Loucy (cell line): Measurements from ENCODE around the gene SRRM3.
"Not testable (repeated sequence)": the region's sequence is repeated elsewhere in the genome, so short reads cannot be mapped to it uniquely, and the experiment has no call there.

ENCODE experiments used
- H2AFZ ChIP-seq: fragments of 200-600 bp; sonication (generic); 2 replicates; pipeline ENCODE4 v1.6.0; 2016; ENCODE audit warnings: antibody characterized with exemption, mild to moderate bottlenecking, low read length, moderate library complexity
- H3F3A ChIP-seq: fragments of 200-600 bp; 2 replicates; pipeline ENCODE4 v1.6.0; 2016; ENCODE audit warnings: antibody characterized with exemption, low read depth, mild to moderate bottlenecking
- H3K27me3 ChIP-seq: fragments of 200-600 bp; sonication (generic); 2 replicates; pipeline ENCODE4 v1.6.1; 2014; ENCODE audit warnings: low read length, mild to moderate bottlenecking; ENCODE audit not compliant: insufficient read depth, poor library complexity, severe bottlenecking
- H3K36me3 ChIP-seq: fragments of 200-600 bp; sonication (generic); 2 replicates; pipeline ENCODE4 v1.6.1; 2016; ENCODE audit warnings: low read length; ENCODE audit not compliant: insufficient read depth
- H3K4me1 ChIP-seq: fragments of 200-600 bp; sonication (generic); 2 replicates; pipeline ENCODE4 v1.5.1; 2014; ENCODE audit warnings: low read length, mild to moderate bottlenecking; ENCODE audit not compliant: insufficient read depth, poor library complexity, severe bottlenecking
- H3K4me2 ChIP-seq: fragments of 200-600 bp; sonication (generic); 2 replicates; pipeline ENCODE4 v1.6.0; 2014; ENCODE audit warnings: antibody characterized with exemption, low read length, low read depth, mild to moderate bottlenecking; ENCODE audit not compliant: poor library complexity, severe bottlenecking
- H3K4me3 ChIP-seq: fragments of 200-600 bp; sonication (generic); 2 replicates; pipeline ENCODE4 v1.5.1; 2014; ENCODE audit warnings: low read length, mild to moderate bottlenecking, mixed read lengths; ENCODE audit not compliant: poor library complexity, severe bottlenecking
- H3K79me2 ChIP-seq: fragments of 200-600 bp; sonication (generic); 2 replicates; pipeline ENCODE4 v1.6.1; 2014; ENCODE audit warnings: low read length; ENCODE audit not compliant: insufficient read depth
- H3K9ac ChIP-seq: fragments of 200-600 bp; sonication (generic); 2 replicates; pipeline ENCODE4 v1.6.0; 2014; ENCODE audit warnings: mild to moderate bottlenecking, low read depth, low read length, moderate library complexity; ENCODE audit not compliant: poor library complexity, severe bottlenecking
- H3K9me2 ChIP-seq: fragments of 200-600 bp; sonication (generic); replicated peaks from 2 replicates; pipeline ENCODE4 v1.6.1; 2016; ENCODE audit warnings: low read depth, low read length, mixed read lengths
- H3K9me3 ChIP-seq: fragments of 200-600 bp; sonication (generic); 2 replicates; pipeline ENCODE4 v1.6.1; 2014; ENCODE audit warnings: mild to moderate bottlenecking, antibody characterized with exemption, low read length, low read depth; ENCODE audit not compliant: insufficient read depth
- H4K20me1 ChIP-seq: fragments of 200-600 bp; sonication (generic); 2 replicates; pipeline ENCODE4 v1.6.0; 2014; ENCODE audit warnings: antibody characterized with exemption, low read length, mild to moderate bottlenecking; ENCODE audit not compliant: insufficient read depth, poor library complexity, severe bottlenecking
- CTCF ChIP-seq: fragments of 200-600 bp; sonication (generic); conservative IDR thresholded peaks from 2 replicates; pipeline ENCODE4 v1.5.1; 2014; ENCODE audit warnings: mild to moderate bottlenecking, antibody characterized with exemption, low read length
- EZH2phosphoT487 ChIP-seq: fragments of 200-600 bp; IDR thresholded peaks from 2 replicates; pipeline ENCODE4 v1.6.1; 2018; ENCODE audit warnings: antibody characterized with exemption, mild to moderate bottlenecking, moderate library complexity, borderline replicate concordance

Gene SRRM3

DNA sequence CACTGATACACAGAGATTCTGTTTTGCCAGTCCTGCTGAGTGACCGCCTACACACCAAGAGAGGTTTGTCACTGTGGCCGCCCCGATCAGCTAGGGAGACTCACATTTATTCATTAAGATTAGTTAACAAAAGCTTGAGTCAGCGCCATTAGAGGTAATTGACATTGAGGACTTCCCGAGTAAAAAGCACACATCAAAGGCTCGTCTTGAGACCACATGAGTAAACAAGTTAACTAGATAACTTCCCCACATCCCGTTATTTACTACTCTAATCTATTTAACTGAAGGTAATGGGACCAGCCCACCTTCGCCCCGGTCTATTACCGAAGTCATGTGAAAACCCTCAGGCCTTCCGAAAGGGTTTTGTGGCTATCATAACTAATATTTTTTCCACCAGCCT is 23.0 kb downstream of the SRRM3 start:
- no peaks in the 10 kb centered on the region for H3K4me1 ChIP-seq
- no peaks in the 10 kb centered on the region for H3K79me2 ChIP-seq
- no peaks in the 10 kb centered on the region for H3F3A ChIP-seq
- no peaks in the 10 kb centered on the region for H4K20me1 ChIP-seq
- no peaks in the 10 kb centered on the region for H3K36me3 ChIP-seq
- no peaks in the 10 kb centered on the region for H3K9me2 ChIP-seq
- no peak overlapping the region for H3K4me2 ChIP-seq
- TF ChIP-seq CTCF: no peak
- H3K9me3 ChIP-seq: no peaks in the 10 kb centered on the region
- H3K4me3 ChIP-seq: no peak overlapping the region
- no peak overlapping the region for H3K9ac ChIP-seq
- H3K27me3 ChIP-seq: no peaks in the 10 kb centered on the region
- no peak overlapping the region for H2AFZ ChIP-seq

GRCh38 chr7:76225379-76225778 is 23.7 kb downstream of the SRRM3 start:
- no peak overlapping the region for H3K4me3 ChIP-seq
- H3K9me3 ChIP-seq: no peaks in the 10 kb centered on the region
- no peaks in the 10 kb centered on the region for H4K20me1 ChIP-seq
- H3F3A ChIP-seq: no peaks in the 10 kb centered on the region
- H3K79me2 ChIP-seq: no peaks in the 10 kb centered on the region
- no peak for TF ChIP-seq EZH2phosphoT487
- no peak for TF ChIP-seq CTCF
- H3K9ac ChIP-seq: no peak overlapping the region
- H3K27me3 ChIP-seq: no peaks in the 10 kb centered on the region
- H3K36me3 ChIP-seq: no peaks in the 10 kb centered on the region
- H3K4me1 ChIP-seq: no peaks in the 10 kb centered on the region
- no peak overlapping the region for H2AFZ ChIP-seq
- no peaks in the 10 kb centered on the region for H3K9me2 ChIP-seq
- no peak overlapping the region for H3K4me2 ChIP-seq

DNA sequence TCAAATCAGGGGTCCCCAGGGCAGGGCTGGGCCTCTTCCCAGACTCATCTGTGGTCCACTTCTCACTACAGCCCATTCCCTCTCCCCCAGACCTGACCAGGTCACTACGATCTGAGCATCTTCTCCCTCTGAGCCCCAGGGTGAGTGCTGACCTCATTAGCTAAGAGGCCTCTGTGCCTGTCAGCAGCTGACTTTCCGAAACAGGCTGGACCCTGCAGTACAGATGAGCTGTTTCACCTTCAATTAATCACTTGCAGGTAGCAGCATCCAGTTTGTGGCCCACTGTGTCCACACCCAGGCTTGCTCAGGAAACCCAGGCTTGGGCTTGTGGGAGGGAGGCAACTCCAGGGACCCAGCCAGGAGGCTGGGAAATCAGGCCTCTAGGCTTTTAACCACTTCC is 24.3 kb downstream of the SRRM3 start:
- TF ChIP-seq CTCF (no peak), EZH2phosphoT487 (no peak)
- Histone ChIP-seq H2AFZ (no peak overlapping the region), H3F3A (no peaks in the 10 kb centered on the region), H3K79me2 (no peaks in the 10 kb centered on the region), H3K9ac (no peak overlapping the region), H4K20me1 (no peaks in the 10 kb centered on the region), H3K27me3 (no peaks in the 10 kb centered on the region), H3K4me1 (no peaks in the 10 kb centered on the region), H3K4me3 (no peak overlapping the region), H3K36me3 (no peaks in the 10 kb centered on the region), H3K9me2 (no peaks in the 10 kb centered on the region), H3K4me2 (no peak overlapping the region), H3K9me3 (no peaks in the 10 kb centered on the region)

DNA sequence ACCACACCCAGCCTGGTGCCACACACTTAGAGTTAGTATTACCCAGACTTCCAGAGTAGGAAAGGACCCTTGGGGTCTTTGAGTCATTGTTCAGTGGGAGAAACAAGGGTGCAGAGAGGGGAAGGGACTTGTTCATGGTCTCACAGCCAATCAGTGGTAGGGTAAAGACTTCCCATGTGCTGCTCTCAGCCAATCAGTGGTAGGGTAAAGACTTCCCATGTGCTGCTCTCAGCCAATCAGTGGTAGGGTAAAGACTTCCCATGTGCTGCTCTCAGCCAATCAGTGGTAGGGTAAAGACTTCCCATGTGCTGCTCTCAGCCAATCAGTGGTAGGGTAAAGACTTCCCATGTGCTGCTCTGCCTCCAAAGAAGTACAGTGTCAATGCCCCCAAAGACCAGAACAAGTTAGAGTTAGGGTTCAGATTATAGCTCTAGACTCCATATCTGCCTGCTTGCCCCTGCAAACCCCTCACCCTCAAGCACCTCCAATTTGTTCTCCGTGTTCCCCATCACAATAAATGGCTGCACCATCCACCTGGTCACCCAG is 25.3 kb downstream of the SRRM3 start:
- H3K79me2 ChIP-seq, H3K9ac ChIP-seq, H4K20me1 ChIP-seq, H3F3A ChIP-seq, H3K27me3 ChIP-seq, H3K36me3 ChIP-seq, H3K9me3 ChIP-seq, H3K4me2 ChIP-seq, H3K4me3 ChIP-seq, H3K9me2 ChIP-seq, H3K4me1 ChIP-seq, H2AFZ ChIP-seq: not testable (repeated sequence)
